H1 (cell line): Measurements from ENCODE around the gene PPP1R3F. TPM values are rescaled to one million over a fixed set of nuclear protein-coding genes. Genes with fewer than 3 reads are reported as not detected.

ENCODE experiments used
- CTCF ChIA-PET: fragments of 300-600 bp; sonication (Branson Sonifier 250); formaldehyde crosslinking; loops from one replicate; lab custom pipeline; 2021; ENCODE audit not compliant: partially characterized antibody; lab: Charles Lee
- POLR2A ChIA-PET: fragments of 300-600 bp; sonication (Branson Sonifier 250); formaldehyde crosslinking; loops from one replicate; lab custom pipeline; 2021; ENCODE audit warnings: inconsistent platforms; ENCODE audit not compliant: partially characterized antibody; lab: Charles Lee
- DNase-seq, 2 experiments: peaks; one replicate each; pipeline versions ENCODE4 v3.0.0 to v3.0.0-alpha.2; 2010 to 2022; ENCODE audit warnings: low spot score in 2 of 2, low read depth in 1 of 2, mixed read lengths in 1 of 2
- FAIRE-seq: peaks from 2 replicates; lab custom pipeline; 2011; peaks lifted over from hg19 to GRCh38; lab: Jason Lieb, UNC
- H2AFZ ChIP-seq: 2 replicates; pipeline ENCODE4 v1.8.1; 2012; ENCODE audit warnings: low read length, inconsistent platforms
- H2AK5ac ChIP-seq: 2 replicates; pipeline ENCODE4 v1.6.1; 2013; ENCODE audit warnings: low read depth, low read length
- H2BK120ac ChIP-seq: replicated peaks from 2 replicates; pipeline ENCODE3; 2013; ENCODE audit warnings: low read depth, low read length, inconsistent platforms
- H2BK12ac ChIP-seq: 2 replicates; pipeline ENCODE4 v1.6.1; 2013; ENCODE audit warnings: low read depth, low read length
- H2BK15ac ChIP-seq: 2 replicates; pipeline ENCODE4 v1.6.1; 2013; ENCODE audit warnings: low read length
- H2BK20ac ChIP-seq: 2 replicates; pipeline ENCODE4 v1.6.1; 2013; ENCODE audit warnings: low read length
- H2BK5ac ChIP-seq: 2 replicates; pipeline ENCODE4 v1.6.1; 2013; ENCODE audit warnings: low read depth, low read length
- H3K14ac ChIP-seq: 2 replicates; pipeline ENCODE4 v1.6.1; 2013; ENCODE audit warnings: inconsistent platforms; ENCODE audit not compliant: insufficient read length
- H3K18ac ChIP-seq: 2 replicates; pipeline ENCODE4 v1.6.1; 2013; ENCODE audit warnings: low read length; ENCODE audit errors: extremely low read depth
- H3K23ac ChIP-seq: 2 replicates; pipeline ENCODE4 v1.6.1; 2013; ENCODE audit warnings: inconsistent platforms; ENCODE audit not compliant: insufficient read length
- H3K23me2 ChIP-seq: 2 replicates; pipeline ENCODE4 v1.6.1; 2013; ENCODE audit warnings: low read depth, low read length
- H3K27ac ChIP-seq: 2 replicates; pipeline ENCODE4 v1.6.1; 2011; ENCODE audit warnings: low read depth, low read length, inconsistent platforms
- H3K27me3 ChIP-seq, 4 experiments: replicated peaks in 1 of 4; 1 replicate in 1 of 4; 2 replicates in 3 of 4; pipeline versions ENCODE4 v1.6.1 to v1.8.1; 2011 to 2013; ENCODE audit warnings: low read length in 3 of 4, mild to moderate bottlenecking in 3 of 4, inconsistent platforms in 2 of 4, mixed read lengths in 2 of 4, moderate library complexity in 1 of 4; ENCODE audit not compliant: control insufficient read depth in 3 of 4, insufficient read depth in 3 of 4; ENCODE audit errors: extremely low read depth in 1 of 4
- H3K36me3 ChIP-seq, 4 experiments: 2 replicates each; pipeline versions ENCODE4 v1.6.1 to v1.8.1; 2011 to 2013; ENCODE audit warnings: mild to moderate bottlenecking in 4 of 4, low read length in 3 of 4, moderate library complexity in 2 of 4, control low read depth in 1 of 4, inconsistent platforms in 1 of 4; ENCODE audit not compliant: insufficient read depth in 4 of 4, control insufficient read depth in 2 of 4
- H3K4ac ChIP-seq: replicated peaks from 2 replicates; pipeline ENCODE3; 2013; ENCODE audit warnings: low read length, low read depth, mixed read lengths, inconsistent platforms; ENCODE audit not compliant: insufficient read length
- H3K4me1 ChIP-seq, 4 experiments: replicated peaks in 1 of 4; 1 replicate in 1 of 4; 2 replicates in 3 of 4; pipeline versions ENCODE4 v1.6.1 to v1.8.1; 2011 to 2013; ENCODE audit warnings: low read length in 3 of 4, inconsistent platforms in 2 of 4, mixed read lengths in 1 of 4; ENCODE audit not compliant: insufficient read depth in 4 of 4, control insufficient read depth in 3 of 4
- H3K4me2 ChIP-seq, 2 experiments: 2 replicates each; pipeline versions ENCODE4 v1.6.1 to v1.8.1; 2011 to 2013; ENCODE audit warnings: low read depth in 2 of 2, low read length in 2 of 2, control low read depth in 1 of 2, inconsistent platforms in 1 of 2, mild to moderate bottlenecking in 1 of 2; ENCODE audit not compliant: insufficient read depth in 1 of 2
- H3K4me3 ChIP-seq, 4 experiments: fragments of 200-600, 300-600 bp in 1 of 4; sonication (generic), shearing (Covaris generic), sonication (Bioruptor Twin) in 1 of 4; 2 replicates each; pipeline versions ENCODE4 v1.5.1 to v1.8.1; 2011 to 2016; ENCODE audit warnings: low read length in 4 of 4, low read depth in 3 of 4, control low read depth in 2 of 4, inconsistent platforms in 2 of 4, mild to moderate bottlenecking in 2 of 4, mixed read lengths in 1 of 4, moderate library complexity in 1 of 4; ENCODE audit not compliant: insufficient read depth in 2 of 4; ENCODE audit errors: extremely low read depth in 1 of 4
- H3K56ac ChIP-seq: replicated peaks from 2 replicates; pipeline ENCODE3; 2013; ENCODE audit warnings: low read depth, mild to moderate bottlenecking, mixed read lengths, low read length, inconsistent platforms; ENCODE audit not compliant: insufficient read length
- H3K79me1 ChIP-seq: 2 replicates; pipeline ENCODE4 v1.6.1; 2013; ENCODE audit warnings: low read depth, low read length, control low read depth
- H3K79me2 ChIP-seq, 2 experiments: 2 replicates each; pipeline versions ENCODE4 v1.6.1 to v1.8.1; 2012 to 2013; ENCODE audit warnings: low read length in 2 of 2, mild to moderate bottlenecking in 2 of 2, inconsistent platforms in 1 of 2; ENCODE audit not compliant: insufficient read depth in 2 of 2, control insufficient read depth in 1 of 2
- H3K9ac ChIP-seq, 4 experiments: replicated peaks in 1 of 4; 1 replicate in 1 of 4; 2 replicates in 3 of 4; pipeline versions ENCODE4 v1.6.1 to v1.8.1; 2011 to 2013; ENCODE audit warnings: low read depth in 3 of 4, low read length in 3 of 4, control low read depth in 2 of 4, mild to moderate bottlenecking in 2 of 4, moderate library complexity in 2 of 4, inconsistent platforms in 1 of 4; ENCODE audit errors: extremely low read depth in 1 of 4
- H3K9me3 ChIP-seq, 2 experiments: 2 replicates each; pipeline versions ENCODE4 v1.6.1 to v1.8.1; 2012 to 2013; ENCODE audit warnings: mild to moderate bottlenecking in 2 of 2, moderate library complexity in 2 of 2, control low read depth in 1 of 2, inconsistent platforms in 1 of 2, low read depth in 1 of 2, low read length in 1 of 2, mixed read lengths in 1 of 2; ENCODE audit not compliant: insufficient read depth in 2 of 2
- H4K20me1 ChIP-seq, 2 experiments: replicated peaks in 1 of 2; 2 replicates each; pipeline versions ENCODE3 to v1.8.1; 2011 to 2013; ENCODE audit warnings: inconsistent platforms in 2 of 2, low read length in 2 of 2, mild to moderate bottlenecking in 1 of 2; ENCODE audit not compliant: insufficient read depth in 2 of 2, control insufficient read depth in 1 of 2
- H4K5ac ChIP-seq: 2 replicates; pipeline ENCODE4 v1.6.1; 2013; ENCODE audit warnings: low read length, low read depth, mixed read lengths, inconsistent platforms; ENCODE audit not compliant: insufficient read length
- H4K8ac ChIP-seq: 2 replicates; pipeline ENCODE4 v1.8.0; 2013; ENCODE audit warnings: mild to moderate bottlenecking, moderate library complexity, low read length, inconsistent platforms; ENCODE audit not compliant: insufficient read depth; ENCODE audit errors: extremely low read depth
- H4K91ac ChIP-seq: replicated peaks from 2 replicates; pipeline ENCODE3; 2013; ENCODE audit warnings: low read length, mixed read lengths, inconsistent platforms; ENCODE audit not compliant: insufficient read length
- ASH2L ChIP-seq: fragments of 200-600, 300-600 bp; sonication (generic); IDR thresholded peaks from one replicate; pipeline ENCODE4 v1.7.1; 2017; ENCODE audit warnings: low read length
- ATF2 ChIP-seq: IDR thresholded peaks from 2 replicates; pipeline ENCODE4 v1.6.1; 2012; ENCODE audit warnings: low read length, inconsistent platforms
- CBX8 ChIP-seq: fragments of 300-800, 300-1000 bp; sonication (generic); IDR thresholded peaks from 2 replicates; pipeline ENCODE4 v1.7.1; 2016; ENCODE audit warnings: low read depth, low read length, borderline replicate concordance
- E2F6 ChIP-seq: IDR thresholded peaks from 2 replicates; pipeline ENCODE4 v1.6.1; 2012; ENCODE audit warnings: inconsistent platforms
- GTF2F1 ChIP-seq: IDR thresholded peaks from 2 replicates; pipeline ENCODE4 v1.6.1; 2012; ENCODE audit warnings: low read depth, low read length, improper control_type of control experiment, borderline replicate concordance
- KDM5A ChIP-seq: fragments of 200-600 bp; IDR thresholded peaks from 2 replicates; pipeline ENCODE4 v1.7.1; 2012; ENCODE audit warnings: mild to moderate bottlenecking, low read length, inconsistent platforms, mixed read lengths
- RNF2 ChIP-seq: fragments of 200-900, 300-1000 bp; sonication (generic); IDR thresholded peaks from 2 replicates; pipeline ENCODE4 v1.7.1; 2016; ENCODE audit warnings: borderline replicate concordance, low read depth, mild to moderate bottlenecking, antibody characterized with exemption, low read length; ENCODE audit not compliant: poor library complexity, severe bottlenecking; ENCODE audit errors: missing control alignments
- RXRA ChIP-seq: IDR thresholded peaks from 2 replicates; pipeline ENCODE4 v1.6.1; 2011; ENCODE audit warnings: low read depth, mild to moderate bottlenecking, low read length, moderate library complexity; ENCODE audit not compliant: insufficient read depth
- SIRT6 ChIP-seq: IDR thresholded peaks from one replicate; pipeline ENCODE4 v1.7.1; 2012; ENCODE audit warnings: low read length, inconsistent platforms
- SRF ChIP-seq: IDR thresholded peaks from 2 replicates; pipeline ENCODE4 v1.6.1; 2011; ENCODE audit warnings: mild to moderate bottlenecking, low read depth, low read length, moderate library complexity
- TBP ChIP-seq: IDR thresholded peaks from 2 replicates; pipeline ENCODE4 v1.6.1; 2011; ENCODE audit warnings: low read depth, low read length, improper control_type of control experiment
- TEAD4 ChIP-seq: IDR thresholded peaks from 2 replicates; pipeline ENCODE4 v1.6.1; 2012; ENCODE audit warnings: low read depth, low read length, inconsistent platforms, mixed read lengths
- WGBS, 2 experiments: shearing (Covaris generic) in 1 of 2; methylation state at CpG; one replicate each; pipeline versions ENCODE4 v1.1.6 to v1.1.7; 2013 to 2015; ENCODE audit warnings: low lambda C conversion rate in 2 of 2, mixed read lengths in 2 of 2, inconsistent platforms in 1 of 2, low coverage in 1 of 2, missing lambda C conversion rate in 1 of 2; ENCODE audit not compliant: insufficient replicate concordance in 2 of 2, insufficient coverage in 1 of 2, insufficient read length in 1 of 2; ENCODE audit errors: extremely low coverage in 1 of 2, missing lambda C conversion rate in 1 of 2; 5-methylcytosine and 5-hydroxymethylcytosine counted together
- polyA plus RNA-seq, 7 experiments: library from polyadenylated mRNA; depleted of rRNA in 3 of 7; stranded (reverse) in 5 of 7; unstranded in 2 of 7; fragments of >200 nt in 5 of 7; fragments of 200-250 nt in 2 of 7; gene quantifications; 1 replicate in 5 of 7; 2 replicates in 1 of 7; 4 replicates in 1 of 7; pipeline versions ENCODE4 v1.2.1 to v1.2.3, GENCODE V29; 2011 to 2013; ENCODE audit warnings: missing spikeins in 2 of 7, mixed read lengths in 2 of 7
- total RNA-seq: library from RNA; stranded (reverse); fragmentation: NEBNext Ultra II Directional; extraction: Animal tissue kit (Norgen Biotek cat#: 25700); gene quantifications from 2 replicates; pipeline ENCODE4 v1.2.1, GENCODE V29; 2021

PPP1R3F gene
- total and polyA plus RNA-seq, 2 of the 8 experiments (the other 6 are each of a cell fraction or from before 2014, with no cell fraction given) = 5.1 to 6.8 TPM

- no peak overlapping the region; the same call in 1 of the 2 replicates for H4K8ac ChIP-seq
- no peak overlapping the region for H2AK5ac ChIP-seq
- ChIA-PET CTCF (no interaction called here), POLR2A (no interaction called here)
- no peak overlapping the region for H2BK5ac ChIP-seq
- H2BK12ac ChIP-seq = no peak overlapping the region
- no peak overlapping the region for H3K4me2 ChIP-seq
- H3K79me2 ChIP-seq = no peaks in the 10 kb centered on the region
- FAIRE-seq (no peak), DNase-seq (no peak)
- H3K27ac ChIP-seq = no peak overlapping the region
- H3K27me3 ChIP-seq = no peaks in the 10 kb centered on the region
- no peak overlapping the region for H4K5ac ChIP-seq
- no peak overlapping the region for H3K18ac ChIP-seq
- no peak overlapping the region for H2BK120ac ChIP-seq
- H3K36me3 ChIP-seq = no peaks in the 10 kb centered on the region; a peak in 1 of 8 replicates
- H3K9me3 ChIP-seq = no peaks in the 10 kb centered on the region
- H4K91ac ChIP-seq = no peak overlapping the region
- no peak overlapping the region for H2AFZ ChIP-seq
- no peaks in the 10 kb centered on the region for H4K20me1 ChIP-seq
- no peak overlapping the region for H3K9ac ChIP-seq
- no peak overlapping the region for H2BK20ac ChIP-seq
- H3K4ac ChIP-seq = no peak overlapping the region
- no peak overlapping the region for H3K56ac ChIP-seq
- H2BK15ac ChIP-seq = no peak overlapping the region
- no peaks in the 10 kb centered on the region for H3K23me2 ChIP-seq
- H3K23ac ChIP-seq = no peak overlapping the region
- TF ChIP-seq GTF2F1 (no peak), TEAD4 (no peak), RXRA (no peak), SIRT6 (no peak), ASH2L (no peak), RNF2 (no peak), E2F6 (no peak), KDM5A (no peak), ATF2 (no peak), CBX8 (no peak), TBP (no peak), SRF (no peak)
- H3K14ac ChIP-seq = no peak overlapping the region
- no peak overlapping the region for H3K4me3 ChIP-seq
- H3K4me1 ChIP-seq = no peaks in the 10 kb centered on the region
- no peaks in the 10 kb centered on the region for H3K79me1 ChIP-seq
- 83% methylated on average over 3 of the region's 11 CpGs; no CpG with 5 or more reads in 1 of the 2 experiments for WGBS, 2 experiments
Measured at GRCh38 chrX:49247346-49247745, 22.2 kb upstream of the PPP1R3F start.
